GM08714 (cell line): ENCODE data around the gene MYBPHL.

ENCODE experiments used
- H3K4me3 ChIP-seq: fragments of 200-500 bp; sonication (Bioruptor generic); 2 replicates; pipeline ENCODE4 v1.5.1; 2014; ENCODE audit warnings: mild to moderate bottlenecking, low read length, inconsistent platforms
- ZNF274 ChIP-seq: IDR thresholded peaks from 2 replicates; pipeline ENCODE4 v1.6.1; 2012; ENCODE audit warnings: mild to moderate bottlenecking, low read depth, low read length

The MYBPHL gene

GRCh38 chr1:109279615-109280278, 27.1 kb downstream of the MYBPHL start:
- TF ChIP-seq ZNF274: no peak
- no peak overlapping the region for H3K4me3 ChIP-seq

GRCh38 chr1:109277434-109278204, 29.2 kb downstream of the MYBPHL start:
- H3K4me3 ChIP-seq: no peak overlapping the region
- TF ChIP-seq ZNF274: no peak

GRCh38 chr1:109275706-109276345, 31.0 kb downstream of the MYBPHL start:
- H3K4me3 ChIP-seq: no peak overlapping the region
- TF ChIP-seq ZNF274: no peak

- no peak for TF ChIP-seq ZNF274
- H3K4me3 ChIP-seq: no peak overlapping the region
Observed at GRCh38 chr1:109274533-109275476, 32.0 kb downstream of the MYBPHL start.

- no peak overlapping the region for H3K4me3 ChIP-seq
- TF ChIP-seq ZNF274: no peak
Observed at GRCh38 chr1:109273570-109274288, 33.1 kb downstream of the MYBPHL start.

GRCh38 chr1:109272831-109273547, 33.8 kb downstream of the MYBPHL start:
- no peak for TF ChIP-seq ZNF274
- H3K4me3 ChIP-seq: no peak overlapping the region

- no peak overlapping the region for H3K4me3 ChIP-seq
- TF ChIP-seq ZNF274: no peak
Observed at GRCh38 chr1:109272021-109272799, 34.6 kb downstream of the MYBPHL start.

GRCh38 chr1:109271458-109271857, 35.4 kb downstream of the MYBPHL start:
- TF ChIP-seq ZNF274: no peak
- H3K4me3 ChIP-seq: no peak overlapping the region

- no peak for TF ChIP-seq ZNF274
- no peak overlapping the region for H3K4me3 ChIP-seq
Observed at GRCh38 chr1:109270623-109271317, 36.0 kb downstream of the MYBPHL start.

GRCh38 chr1:109269981-109270622, 36.7 kb downstream of the MYBPHL start:
- H3K4me3 ChIP-seq: no peak overlapping the region
- no peak for TF ChIP-seq ZNF274
